GM06990 (cell line): ENCODE data around the gene NEB.
"Not testable (repeated sequence)": the region's sequence is repeated elsewhere in the genome, so short reads cannot be mapped to it uniquely, and the experiment has no call there.

Source experiments
- DNase-seq: peaks from one replicate; pipeline ENCODE4 v3.0.0-alpha.2; 2011; ENCODE audit not compliant: insufficient read length; ENCODE audit errors: extremely low read depth
- H3K27me3 ChIP-seq: replicated peaks from 2 replicates; pipeline ENCODE4 v1.6.0; 2011; ENCODE audit warnings: low read length; ENCODE audit not compliant: control insufficient read depth, insufficient read depth
- H3K36me3 ChIP-seq: 2 replicates; pipeline ENCODE4 v1.5.1; 2011; ENCODE audit warnings: low read length; ENCODE audit not compliant: control insufficient read depth, insufficient read depth
- H3K4me3 ChIP-seq: replicated peaks from 2 replicates; pipeline ENCODE4 v1.5.1; 2011; ENCODE audit warnings: low read depth, mild to moderate bottlenecking, control low read depth, low read length
- CTCF ChIP-seq: IDR thresholded peaks from 2 replicates; pipeline ENCODE4 v1.5.1; 2011; ENCODE audit warnings: low read length, control low read depth, mild to moderate bottlenecking, inconsistent platforms; ENCODE audit not compliant: insufficient read depth, poor library complexity, severe bottlenecking

NEB gene

DNA sequence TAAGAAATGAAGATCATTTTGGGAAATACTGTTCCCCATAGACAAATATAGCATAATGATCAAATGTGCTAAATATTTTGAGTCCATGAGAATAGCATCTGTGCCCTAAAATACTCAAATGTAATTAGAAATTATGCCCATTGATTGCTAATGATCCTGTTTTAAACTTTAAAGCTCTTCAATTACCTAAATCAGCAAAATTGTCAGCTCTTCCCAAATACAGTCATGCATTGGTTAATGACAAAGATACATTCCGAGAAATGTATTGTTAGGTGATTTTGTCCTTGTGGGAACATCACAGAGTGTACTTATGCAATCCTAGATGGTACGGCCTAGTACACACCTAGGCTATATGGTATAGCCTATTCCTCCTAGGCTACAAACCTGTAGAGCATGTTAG lies 89.7 kb downstream of the NEB start:
- Histone ChIP-seq H3K27me3 (no peaks in the 10 kb centered on the region), H3K36me3 (no peaks in the 10 kb centered on the region), H3K4me3 (no peak overlapping the region)
- DNase-seq = no peak
- TF ChIP-seq CTCF = no peak

DNA sequence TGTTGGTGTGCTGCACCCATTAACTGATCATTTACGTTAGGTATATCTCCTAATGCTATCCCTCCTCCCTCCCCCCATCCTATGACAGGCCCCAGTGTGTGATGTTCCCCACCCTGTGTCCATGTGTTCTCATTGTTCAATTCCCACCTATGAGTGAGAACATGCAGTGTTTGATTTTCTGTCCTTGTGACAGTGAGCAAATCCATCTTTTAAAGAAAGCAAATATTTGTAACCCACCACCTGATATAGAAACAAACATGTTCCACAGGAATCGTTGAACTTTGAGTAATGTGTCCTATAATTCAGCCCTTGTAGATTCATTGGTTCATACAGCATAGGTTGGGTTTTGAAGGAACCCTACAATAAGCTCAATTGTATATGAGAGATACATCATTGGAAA lies 92.4 kb downstream of the NEB start:
- not testable (repeated sequence) for H3K36me3 ChIP-seq, H3K4me3 ChIP-seq, H3K27me3 ChIP-seq, DNase-seq

GRCh38 chr2:151640087-151640486 lies 94.2 kb downstream of the NEB start:
- H3K4me3 ChIP-seq = no peak overlapping the region
- no peak for TF ChIP-seq CTCF
- DNase-seq = no peak
- no peaks in the 10 kb centered on the region for H3K36me3 ChIP-seq
- H3K27me3 ChIP-seq = no peaks in the 10 kb centered on the region

DNA sequence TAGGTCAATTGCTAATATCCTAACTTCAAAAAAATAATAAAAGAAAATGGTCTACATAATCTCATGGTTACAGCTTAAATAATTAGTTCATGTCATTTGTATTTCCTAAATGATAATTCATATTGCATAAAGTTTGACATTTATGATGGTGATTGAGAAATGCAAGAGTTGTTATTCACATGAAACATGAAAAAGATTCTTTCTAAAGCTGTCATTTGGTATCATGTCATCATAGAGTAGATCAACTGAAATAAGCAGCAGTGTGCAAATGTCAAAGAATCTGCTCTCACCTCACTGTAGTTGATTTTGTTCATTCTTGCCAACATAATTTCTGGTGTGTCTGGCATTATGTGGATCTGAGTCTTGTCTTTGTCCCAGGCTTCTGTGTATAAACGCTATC lies 95.3 kb downstream of the NEB start:
- H3K4me3 ChIP-seq = no peak overlapping the region
- TF ChIP-seq CTCF = no peak
- no peaks in the 10 kb centered on the region for H3K27me3 ChIP-seq
- H3K36me3 ChIP-seq = no peaks in the 10 kb centered on the region
- no peak for DNase-seq

DNA sequence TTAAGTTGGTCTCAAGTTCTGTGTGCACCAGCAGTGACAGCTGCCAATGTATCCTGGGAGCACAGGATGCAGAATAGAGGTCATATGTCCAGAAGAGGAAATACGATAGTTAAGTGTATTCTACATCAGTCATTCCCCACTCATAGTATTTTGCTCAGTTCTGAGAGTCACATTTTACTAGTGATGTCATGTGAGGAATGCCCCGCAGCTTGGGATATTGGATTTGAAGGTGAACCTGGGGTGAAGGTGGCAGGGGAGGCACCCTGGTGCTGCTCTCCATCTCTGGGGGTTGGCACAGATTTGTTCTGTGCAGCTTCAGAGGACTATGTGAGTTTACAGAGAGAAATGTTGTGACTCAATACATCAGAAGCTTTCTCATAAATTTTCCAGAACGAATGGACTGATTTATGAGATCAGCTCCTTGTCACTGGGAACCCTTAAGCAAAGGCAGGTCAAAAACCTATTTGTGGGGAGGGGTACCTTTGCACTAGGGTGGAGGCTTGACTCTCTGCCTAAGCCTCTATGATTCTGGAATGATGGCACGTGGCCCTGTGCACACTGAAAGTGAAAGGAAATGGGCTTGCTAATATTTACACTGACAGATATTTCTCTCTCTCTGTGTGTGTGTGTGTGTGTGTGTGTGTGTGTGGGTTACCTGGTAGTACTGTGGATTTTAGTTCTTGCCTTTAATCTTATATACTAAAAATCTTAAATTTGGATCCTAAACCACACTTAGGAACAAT lies 95.9 kb downstream of the NEB start:
- H3K27me3 ChIP-seq = no peaks in the 10 kb centered on the region
- peak; percentile 14 for DNase-seq
- H3K4me3 ChIP-seq = no peak overlapping the region
- H3K36me3 ChIP-seq = no peaks in the 10 kb centered on the region
- TF ChIP-seq CTCF = no peak

GRCh38 chr2:151637271-151637781 lies 97.0 kb downstream of the NEB start:
- DNase-seq = peak; percentile 18
- H3K4me3 ChIP-seq = no peak overlapping the region
- no peak for TF ChIP-seq CTCF
- no peaks in the 10 kb centered on the region for H3K36me3 ChIP-seq
- H3K27me3 ChIP-seq = no peaks in the 10 kb centered on the region
